Activated T-cell treated with anti-CD3 and anti-CD28 coated beads for 1 hour (primary cell): Measurements from ENCODE around the gene GGCX.
"Not testable (repeated sequence)": the region's sequence is repeated elsewhere in the genome, so short reads cannot be mapped to it uniquely, and the experiment has no call there.

Source experiments
- DNase-seq: peaks from one replicate; pipeline ENCODE4 v3.0.0-alpha.2; 2020; ENCODE audit warnings: low read depth

Gene GGCX

DNA sequence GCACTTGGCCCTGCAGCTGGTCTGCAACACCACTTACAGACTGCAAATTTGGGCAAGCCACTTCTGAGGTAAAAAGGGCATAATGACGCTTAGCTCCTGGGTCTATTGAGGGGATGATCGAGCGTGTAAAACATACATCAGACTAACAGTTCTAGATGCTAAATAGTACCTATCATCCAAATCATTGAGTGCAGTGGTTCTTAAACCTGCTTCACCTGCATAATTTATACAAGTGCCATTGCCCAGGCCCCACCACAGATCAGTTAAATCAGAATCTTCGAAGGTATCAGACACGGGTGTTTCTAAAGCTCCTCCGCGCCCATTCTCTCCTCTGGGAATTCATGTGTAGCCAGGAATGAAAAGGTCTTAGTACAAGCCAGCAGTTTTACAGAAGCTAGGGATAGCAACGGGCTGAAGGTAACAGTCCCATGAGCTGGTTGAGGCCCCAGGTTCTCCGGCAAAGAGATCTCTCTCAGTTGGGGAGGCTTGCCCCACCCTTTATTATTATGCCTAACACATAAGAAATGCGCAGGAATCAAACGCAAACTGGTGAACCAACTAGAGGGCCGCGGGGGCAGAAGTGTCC, 33.5 kb upstream of the GGCX start:
- DNase-seq = no peak

DNA sequence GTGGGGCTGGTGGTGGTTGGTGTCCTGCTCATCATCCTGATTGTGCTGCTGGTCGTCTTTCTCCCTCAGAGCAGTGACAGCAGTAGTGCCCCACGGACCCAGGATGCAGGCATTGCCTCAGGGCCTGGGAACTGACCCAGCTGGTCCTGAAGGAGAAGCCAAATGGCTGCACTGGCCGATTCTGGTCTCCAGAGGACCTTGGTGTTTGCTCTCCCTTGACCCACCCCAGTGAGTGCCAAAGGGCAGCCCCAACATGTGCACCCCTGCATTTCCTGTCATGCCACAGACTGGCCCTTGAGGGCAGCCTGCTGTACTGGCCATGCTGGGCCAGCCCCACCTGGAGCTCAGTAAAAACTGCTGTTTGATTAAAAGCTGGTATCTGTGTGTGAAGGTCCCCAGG, 31.7 kb upstream of the GGCX start:
- no peak for DNase-seq

DNA sequence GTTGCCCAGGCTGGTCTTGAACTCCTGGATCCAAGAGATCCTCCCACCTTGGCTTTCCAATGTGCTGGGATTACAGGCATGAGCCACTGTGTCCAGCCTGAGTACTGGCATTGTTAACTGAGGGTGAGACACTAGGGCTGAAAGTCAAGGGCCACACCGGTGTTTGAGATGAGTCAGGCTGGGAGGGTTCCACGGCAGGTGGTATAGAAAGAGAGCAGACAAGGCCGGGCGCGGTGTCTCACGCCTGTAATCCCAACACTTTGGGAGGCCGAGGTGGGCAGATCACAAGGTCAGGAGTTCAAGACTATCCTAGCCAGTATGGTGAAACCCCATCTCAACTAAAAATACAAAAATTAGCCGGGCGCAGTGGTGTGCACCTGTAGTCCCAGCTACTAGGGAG, 31.0 kb upstream of the GGCX start:
- not testable (repeated sequence) for DNase-seq

DNA sequence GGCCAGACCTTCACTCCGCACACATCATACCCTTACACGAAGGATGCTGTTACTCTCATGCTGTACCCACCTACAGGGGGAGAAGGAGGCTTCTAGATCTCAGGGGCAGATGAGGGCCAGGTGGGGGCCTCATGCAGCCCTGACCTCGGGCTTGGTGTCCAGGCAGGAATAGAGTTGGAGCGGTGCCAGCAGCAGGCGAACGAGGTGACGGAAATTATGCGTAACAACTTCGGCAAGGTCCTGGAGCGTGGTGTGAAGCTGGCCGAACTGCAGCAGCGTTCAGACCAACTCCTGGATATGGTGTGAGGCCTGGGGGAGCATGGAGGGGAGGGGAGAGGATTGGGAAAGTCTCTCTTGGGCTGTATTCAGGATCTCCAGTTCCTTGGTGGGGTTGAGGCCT, 30.3 kb upstream of the GGCX start:
- no peak for DNase-seq

GRCh38 chr2:85590950-85591349, 29.7 kb upstream of the GGCX start:
- no peak for DNase-seq

- no peak for DNase-seq
Measured at GRCh38 chr2:85589982-85590791, 28.9 kb upstream of the GGCX start.

DNA sequence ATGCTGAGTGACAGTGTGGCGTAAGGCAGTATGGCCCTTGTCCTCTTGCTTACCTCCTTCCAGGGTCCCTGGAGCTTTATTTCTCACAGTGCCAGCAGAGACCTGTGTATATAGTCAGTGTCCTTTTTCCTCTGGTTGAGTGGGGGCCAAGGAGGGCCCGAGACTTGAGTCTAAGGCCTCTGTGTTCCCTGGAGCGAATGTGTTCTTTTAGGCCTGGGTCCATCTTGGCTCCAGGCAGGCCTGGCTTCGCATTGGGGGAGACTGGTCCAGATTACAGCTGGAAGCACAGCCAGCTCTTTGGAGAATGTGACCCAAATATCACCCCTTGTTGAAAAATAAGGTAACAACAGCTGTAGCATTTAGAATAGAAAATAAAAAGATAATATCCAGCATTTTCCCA, 27.9 kb upstream of the GGCX start:
- no peak for DNase-seq

DNA sequence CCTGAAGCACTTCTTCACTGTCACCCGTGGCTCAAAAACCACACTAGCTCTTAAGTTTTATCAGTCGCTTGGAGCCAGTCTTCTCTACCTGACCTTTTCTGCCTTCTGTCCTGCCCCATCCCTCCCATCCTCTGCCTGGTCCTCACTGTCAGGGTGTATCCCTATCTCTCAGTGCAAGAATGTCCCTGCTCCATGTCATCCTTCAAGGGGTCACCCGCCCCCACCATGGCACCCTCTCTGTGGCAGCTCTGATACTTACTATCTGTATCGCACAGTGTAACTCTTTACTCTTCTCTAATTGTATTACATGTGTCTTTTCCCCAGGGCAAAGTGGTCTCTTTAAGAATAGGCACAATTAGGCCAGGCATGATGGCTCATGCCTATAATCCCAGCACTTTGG, 27.4 kb upstream of the GGCX start:
- DNase-seq = no peak

DNA sequence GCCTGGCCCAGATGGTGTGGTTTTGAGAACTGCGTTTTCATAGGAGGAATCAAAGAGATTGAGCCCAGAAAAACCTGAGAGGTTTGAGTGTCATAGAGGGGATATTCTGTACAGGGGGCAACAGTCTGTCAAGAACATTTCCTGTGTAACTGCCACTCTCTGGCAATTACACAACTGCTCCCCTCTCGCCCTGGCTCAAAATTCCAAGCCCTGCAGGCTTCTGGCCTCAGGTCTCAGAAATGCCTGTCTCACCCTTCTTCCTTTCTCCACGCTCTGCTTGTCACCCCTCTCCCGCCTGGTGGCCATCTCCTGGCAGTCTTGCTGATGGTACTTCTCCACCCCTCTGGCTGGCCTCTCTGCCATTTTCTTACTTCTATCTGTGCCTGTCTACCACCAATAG, 26.9 kb upstream of the GGCX start:
- no peak for DNase-seq

DNA sequence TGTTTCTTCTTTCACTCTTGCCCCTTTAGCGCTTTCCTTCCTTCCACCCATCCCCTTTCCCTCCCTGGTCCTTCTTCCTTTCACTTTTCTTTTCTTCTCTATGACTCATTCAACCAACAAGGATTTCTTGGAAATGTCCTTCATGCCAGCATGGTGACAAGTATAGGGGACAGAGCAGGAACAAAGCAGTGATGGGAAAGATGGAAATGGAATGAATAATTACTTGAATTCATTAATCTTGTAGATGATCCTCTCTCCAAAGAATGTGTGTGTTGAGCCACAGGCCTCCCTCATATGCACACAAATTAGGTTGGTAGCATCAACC, 24.4 kb upstream of the GGCX start:
- no peak for DNase-seq

DNA sequence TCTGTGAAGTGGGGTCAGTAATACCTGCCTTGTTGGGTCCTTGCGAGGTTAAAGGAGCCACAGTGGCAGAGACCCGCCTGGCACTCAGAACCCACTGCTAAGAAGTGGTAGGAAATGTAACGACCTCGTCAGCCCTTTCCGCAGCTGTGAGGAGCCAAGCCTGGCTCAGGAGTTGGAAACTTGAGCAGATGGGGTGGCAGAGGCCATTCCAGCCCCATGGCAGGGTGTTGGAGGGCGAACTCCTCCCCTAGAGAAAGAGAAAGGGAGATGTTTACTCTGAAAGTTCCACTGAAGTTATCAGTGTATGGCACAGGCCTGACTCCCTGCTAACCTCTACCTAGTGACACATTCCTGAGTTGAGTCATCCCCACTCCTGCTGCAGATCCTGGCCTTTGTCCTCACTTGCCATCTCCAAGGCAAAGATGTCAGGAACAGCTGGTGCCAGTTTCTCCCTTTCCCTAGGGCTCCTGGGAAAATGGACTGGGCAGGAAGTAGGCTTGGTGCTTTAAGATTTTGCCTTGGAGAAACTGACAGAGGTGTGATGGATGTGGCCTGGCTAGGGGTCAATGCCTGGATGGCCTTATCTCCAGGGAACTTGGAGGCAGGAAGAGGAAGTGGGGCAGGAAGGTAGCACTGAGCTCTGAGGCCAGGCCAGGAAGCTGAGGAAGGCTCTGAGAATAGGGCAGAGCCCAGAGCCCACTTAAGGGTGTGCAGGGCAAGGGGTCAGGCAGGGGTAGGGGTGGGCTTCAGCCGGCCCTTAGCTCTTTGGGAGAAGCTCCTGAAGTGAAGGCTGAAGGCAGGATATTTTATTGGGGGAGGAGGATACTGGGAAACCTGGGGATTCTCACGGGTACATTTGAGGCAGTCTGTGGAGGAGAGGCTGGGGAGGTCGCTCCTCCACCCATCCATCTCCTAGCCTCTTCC, 23.8 kb upstream of the GGCX start:
- DNase-seq = no peak

DNA sequence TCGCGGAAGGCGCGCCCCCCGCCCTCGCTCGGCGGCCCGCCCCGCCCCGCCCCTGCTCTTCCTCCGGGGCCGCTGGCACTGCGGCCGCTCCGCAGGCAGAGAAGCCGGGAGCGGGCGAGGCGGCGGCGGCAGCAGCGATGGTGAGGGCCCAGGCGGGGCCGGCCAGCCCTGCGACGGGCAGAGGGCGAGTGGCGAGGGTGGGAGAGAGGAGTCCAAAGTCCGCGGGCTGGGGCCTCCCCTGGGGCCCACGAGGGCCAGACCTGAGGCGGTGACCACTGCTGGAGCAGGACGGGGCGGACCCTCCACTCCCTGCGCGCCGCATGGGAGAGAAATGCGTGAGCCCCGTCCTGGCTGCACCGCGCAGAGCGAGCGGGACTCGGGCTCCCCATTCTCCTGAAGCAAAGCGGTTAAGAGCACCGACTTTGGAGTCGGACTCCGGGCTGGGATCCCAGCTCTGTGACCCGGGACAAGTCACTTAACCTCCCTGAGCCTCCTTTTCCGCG, 23.1 kb upstream of the GGCX start, which contains the start of gene VAMP5:
VAMP5 (plus strand) TSS at position 78 of the 503 bp plus-strand sequence; CDS start at position 138, 60 bp downstream.
- no peak for DNase-seq

- no peak for DNase-seq
Measured at GRCh38 chr2:85583667-85584353, 22.5 kb upstream of the GGCX start.

- DNase-seq = no peak
Measured at GRCh38 chr2:85582492-85582891, 21.2 kb upstream of the GGCX start.

DNA sequence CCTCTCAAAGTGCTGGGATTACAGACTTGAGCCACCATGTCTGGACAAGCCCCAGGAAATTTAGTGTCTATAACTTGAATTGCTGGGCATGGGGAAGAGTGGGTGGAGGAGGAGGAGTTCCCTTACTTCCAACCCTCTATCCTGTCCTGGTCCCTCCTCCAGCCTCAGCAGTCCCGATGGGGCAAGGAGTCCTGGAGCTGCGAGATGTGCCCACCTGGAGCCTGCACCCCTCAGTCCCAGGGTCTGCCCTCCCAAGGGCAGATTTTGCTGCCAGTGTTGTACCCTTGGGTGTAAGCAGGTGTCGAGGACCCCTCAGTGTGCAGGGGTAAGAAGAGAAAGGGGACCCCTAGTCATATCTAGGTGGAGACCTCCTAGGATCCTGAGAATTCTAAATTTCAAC, 18.9 kb upstream of the GGCX start:
- no peak for DNase-seq

GRCh38 chr2:85579266-85579935, 18.1 kb upstream of the GGCX start:
- DNase-seq = no peak

GRCh38 chr2:85578243-85579180, 17.2 kb upstream of the GGCX start:
- DNase-seq = no peak

GRCh38 chr2:85577386-85578242, 16.3 kb upstream of the GGCX start, which contains the start of gene VAMP8:
TSS of gene VAMP8 (plus strand) at chr2:85577586. CDS start at chr2:85577647, 61 bp downstream.
- peak; percentile 52 for DNase-seq

DNA sequence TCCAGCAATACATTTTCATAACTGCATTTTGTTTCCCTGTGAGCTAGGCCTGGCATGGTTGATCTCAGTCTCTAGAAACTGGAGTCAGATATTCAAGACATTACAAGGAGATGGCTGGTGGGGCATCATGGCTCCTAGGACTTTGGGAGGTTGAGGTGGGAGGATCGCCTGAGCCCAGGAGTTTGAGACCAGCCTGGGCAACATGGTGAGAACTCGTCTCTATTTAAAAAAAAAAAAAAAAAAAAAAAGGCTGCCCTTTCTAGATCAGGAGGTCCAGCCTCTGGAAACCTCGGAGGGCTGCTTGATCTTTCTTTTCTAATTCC, 15.7 kb upstream of the GGCX start:
- no peak for DNase-seq
